Testis (tissue), 3 donors: ENCODE data around the gene TEAD3. TPM values are rescaled to one million over a fixed set of nuclear protein-coding genes. Genes with fewer than 3 reads are reported as not detected.

Experiments
- microRNA-seq, 2 donors: library from miRNA; unstranded; fragments of <30 nt; microRNA quantifications; one replicate each; pipeline ENCODE4, GENCODE V29; 2016; ENCODE audit warnings: borderline number of aligned reads in 2 of 2, borderline replicate concordance in 1 of 2
- polyA plus RNA-seq: library from polyadenylated mRNA; stranded (reverse); fragments of 350-450 nt; fragmentation: Illumina TruSeq; extraction: RNeasy Lipid Tissue Mini Kit (QIAGEN cat#74804); gene quantifications from one replicate; pipeline ENCODE4 v1.2.3, GENCODE V29; 2014; ENCODE audit warnings: low read depth, low replicate concordance; ENCODE audit not compliant: insufficient read depth
- small RNA-seq, 2 donors: library from RNA; depleted of rRNA; stranded (forward); fragments of <200 nt; gene quantifications; one replicate each; pipeline ENCODE3, GENCODE V24; 2016
- total RNA-seq, 2 donors: library from RNA; depleted of rRNA; stranded (reverse); fragments of >200 nt; gene quantifications; one replicate each; pipeline ENCODE4 v1.2.3, GENCODE V29; 2016

The TEAD3 gene
- total and polyA plus RNA-seq, 3 donors from 2014 or later: 10.6 to 17.8 (median 16.2) TPM

Small RNAs within 50 kb of the gene (microRNA-seq; reads per million reads assigned to microRNA genes)
- gene MIR7111: 0.69 to 0.70 reads per million in 2 donors

Small RNAs within 50 kb of the gene (small RNA-seq; reads per million reads assigned to genes)
- 0 reads per million in 2 donors for gene MIR7111

Other genes starting within 250 kb of the TEAD3 start
- gene ZNF76, start 237.3 kb downstream of the TEAD3 start, total RNA-seq: 10 to 100 TPM; 81.3 to 97.3 TPM
- gene ZNF76, start 237.3 kb downstream of the TEAD3 start, polyA plus RNA-seq: 76.9 TPM
- 10 to 100 TPM; 13.1 to 20.9 TPM for gene DEF6, start 199.3 kb downstream of the TEAD3 start, total RNA-seq
- gene DEF6, start 199.3 kb downstream of the TEAD3 start, polyA plus RNA-seq: 29.5 TPM
- 10 to 100 TPM; 21.0 to 23.0 TPM for gene PPARD, start 154.5 kb downstream of the TEAD3 start, total RNA-seq
- 21.5 TPM for gene PPARD, start 154.5 kb downstream of the TEAD3 start, polyA plus RNA-seq
- gene FANCE, start 44.7 kb downstream of the TEAD3 start, total RNA-seq: 10 to 100 TPM; 14.1 to 15.0 TPM
- gene FANCE, start 44.7 kb downstream of the TEAD3 start, polyA plus RNA-seq: 18.0 TPM
- 100 to 1,000 TPM; 305 to 538 TPM for gene RPL10A, start 28.7 kb downstream of the TEAD3 start, total RNA-seq
- gene RPL10A, start 28.7 kb downstream of the TEAD3 start, polyA plus RNA-seq: 768 TPM
- gene TULP1, start 15.8 kb upstream of the TEAD3 start, total RNA-seq: 1 to 10 TPM in 1 of 2 donors, under 1 TPM in 1; 0.87 to 2.4 TPM
- 0.53 TPM for gene TULP1, start 15.8 kb upstream of the TEAD3 start, polyA plus RNA-seq
- gene FKBP5, start 191.8 kb upstream of the TEAD3 start, total RNA-seq: 100 to 1,000 TPM; 156 to 185 TPM
- 86.8 TPM for gene FKBP5, start 191.8 kb upstream of the TEAD3 start, polyA plus RNA-seq
- gene ARMC12, start 240.0 kb upstream of the TEAD3 start, total RNA-seq: 100 to 1,000 TPM in 1 of 2 donors, 10 to 100 TPM in 1; 46.8 to 104 TPM
- 84.9 TPM for gene ARMC12, start 240.0 kb upstream of the TEAD3 start, polyA plus RNA-seq